C4-2B (cell line): ENCODE measurements around the gene FOXD2.

Source experiments
- H3K27ac ChIP-seq: fragments of 450-650 bp; 2 replicates; pipeline ENCODE4 v1.5.1; 2017
- ZFX ChIP-seq: fragments of 450-650 bp; IDR thresholded peaks from 2 replicates; pipeline ENCODE4 v1.6.1; 2017
- TF ChIP-seq, protein P1 (sequence below): fragments of 450-650 bp; conservative IDR thresholded peaks from 2 replicates; pipeline ENCODE4 v1.5.1; 2017; ENCODE audit warnings: mild to moderate bottlenecking

The FOXD2 gene

DNA sequence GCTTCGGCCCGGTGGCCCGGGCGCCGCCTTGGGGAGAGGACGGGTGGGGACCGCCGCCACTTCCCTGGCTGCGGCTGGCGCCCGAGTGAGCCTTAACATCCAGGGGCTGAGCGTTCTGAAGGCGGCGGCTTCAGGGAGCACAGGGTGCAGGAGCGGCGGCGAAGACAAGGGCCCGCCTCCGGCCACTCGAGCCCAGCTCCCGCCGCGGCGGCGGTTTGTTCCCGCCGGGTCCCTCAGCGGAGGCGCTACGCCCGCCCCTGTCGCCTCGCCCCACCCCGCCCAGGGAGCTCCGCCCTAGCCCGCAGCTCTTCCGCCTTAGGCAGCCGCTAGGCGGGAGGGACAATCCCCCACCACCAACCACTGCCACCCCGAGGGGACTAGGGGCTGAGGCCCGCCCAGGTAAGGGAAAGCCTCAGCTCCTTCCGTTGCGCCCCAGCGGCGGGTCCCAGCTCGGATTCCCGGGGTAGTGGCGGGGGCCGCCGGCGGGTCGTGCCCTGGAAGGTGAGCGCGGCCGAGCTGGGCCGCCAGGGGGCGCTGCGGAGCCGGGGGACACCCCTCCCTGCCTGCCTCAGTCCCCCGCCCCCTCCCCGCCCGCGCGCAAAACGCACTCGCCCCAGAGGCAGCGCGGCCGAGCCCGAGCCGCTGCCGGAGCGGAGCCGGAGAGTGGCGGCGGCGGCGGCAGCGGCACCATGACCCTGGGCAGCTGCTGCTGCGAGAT, at the start of gene FOXD2:
Gene FOXD2 (plus strand): TSS at position 598 of the 718 bp plus-strand sequence. CDS start 92 bp downstream, at position 690.
- H3K27ac ChIP-seq, result peak within 1 kb of the TSS; percentile 73
- peak; percentile 74; the same call in 1 of the 2 replicates for TF ChIP-seq ZFX
- TF ChIP-seq, protein P1, sequence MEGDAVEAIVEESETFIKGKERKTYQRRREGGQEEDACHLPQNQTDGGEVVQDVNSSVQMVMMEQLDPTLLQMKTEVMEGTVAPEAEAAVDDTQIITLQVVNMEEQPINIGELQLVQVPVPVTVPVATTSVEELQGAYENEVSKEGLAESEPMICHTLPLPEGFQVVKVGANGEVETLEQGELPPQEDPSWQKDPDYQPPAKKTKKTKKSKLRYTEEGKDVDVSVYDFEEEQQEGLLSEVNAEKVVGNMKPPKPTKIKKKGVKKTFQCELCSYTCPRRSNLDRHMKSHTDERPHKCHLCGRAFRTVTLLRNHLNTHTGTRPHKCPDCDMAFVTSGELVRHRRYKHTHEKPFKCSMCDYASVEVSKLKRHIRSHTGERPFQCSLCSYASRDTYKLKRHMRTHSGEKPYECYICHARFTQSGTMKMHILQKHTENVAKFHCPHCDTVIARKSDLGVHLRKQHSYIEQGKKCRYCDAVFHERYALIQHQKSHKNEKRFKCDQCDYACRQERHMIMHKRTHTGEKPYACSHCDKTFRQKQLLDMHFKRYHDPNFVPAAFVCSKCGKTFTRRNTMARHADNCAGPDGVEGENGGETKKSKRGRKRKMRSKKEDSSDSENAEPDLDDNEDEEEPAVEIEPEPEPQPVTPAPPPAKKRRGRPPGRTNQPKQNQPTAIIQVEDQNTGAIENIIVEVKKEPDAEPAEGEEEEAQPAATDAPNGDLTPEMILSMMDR, result peak; percentile 98

DNA sequence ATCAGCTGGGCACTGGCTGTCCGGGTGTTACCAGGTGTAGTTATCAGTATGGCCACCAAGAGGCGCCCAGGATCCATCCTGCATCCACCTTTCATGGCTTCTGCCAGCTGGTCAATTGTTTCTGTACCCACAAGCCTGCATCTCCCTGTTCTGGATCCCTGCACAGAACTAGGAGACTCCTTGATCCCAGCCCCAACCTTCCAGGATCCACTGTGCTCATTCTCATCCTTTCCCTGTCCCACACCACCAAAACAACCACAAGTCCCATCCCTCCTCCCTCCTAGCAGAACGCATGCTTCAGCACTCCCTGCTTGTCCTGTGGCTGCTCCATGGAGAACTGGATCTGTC, 49.0 kb upstream of the FOXD2 start:
- H3K27ac ChIP-seq, result no peak overlapping the region
- TF ChIP-seq, protein P1, result peak; percentile 91
- no peak for TF ChIP-seq ZFX

DNA sequence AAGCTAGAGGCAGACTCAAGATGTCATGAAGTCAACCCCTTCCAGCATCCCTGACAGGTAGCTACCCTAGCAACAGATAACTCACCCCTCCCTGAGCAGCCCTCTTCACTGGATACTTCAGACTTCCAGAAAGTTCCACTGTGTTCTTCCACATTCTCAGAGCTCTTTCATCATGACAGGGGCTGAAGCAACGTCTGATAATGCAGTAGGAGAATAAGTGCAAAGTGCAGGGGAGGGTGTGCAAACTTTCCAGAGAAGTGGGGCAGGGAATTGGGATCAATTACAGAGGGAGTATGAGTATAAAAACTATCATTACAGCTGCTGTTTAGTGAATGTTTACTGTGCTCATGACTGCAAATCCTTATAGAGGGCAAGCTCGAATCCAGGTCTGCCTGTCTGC, 48.1 kb upstream of the FOXD2 start:
- TF ChIP-seq, protein P1, result no peak
- TF ChIP-seq ZFX, result no peak
- no peak overlapping the region for H3K27ac ChIP-seq

DNA sequence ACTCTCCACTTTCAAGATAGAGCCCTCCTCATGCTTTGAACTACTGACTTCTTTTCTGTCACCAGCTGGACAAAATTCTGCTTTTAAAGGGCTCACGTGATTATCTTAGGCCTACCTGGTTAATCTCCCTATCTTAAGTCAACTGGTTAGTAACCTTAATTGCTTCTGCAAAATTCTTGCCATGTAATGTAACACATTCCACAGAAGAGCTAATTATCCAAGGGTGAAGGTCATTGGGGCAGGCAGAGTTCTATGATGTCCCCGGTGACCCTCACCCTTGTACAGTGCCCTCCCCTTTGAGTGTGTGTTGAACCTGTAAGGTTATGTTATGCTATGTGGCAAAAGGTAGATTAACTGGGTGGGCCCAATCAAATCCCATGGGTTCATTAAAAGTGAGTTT, 47.0 kb upstream of the FOXD2 start:
- TF ChIP-seq, protein P1, result no peak
- TF ChIP-seq ZFX, result no peak
- no peak overlapping the region for H3K27ac ChIP-seq

DNA sequence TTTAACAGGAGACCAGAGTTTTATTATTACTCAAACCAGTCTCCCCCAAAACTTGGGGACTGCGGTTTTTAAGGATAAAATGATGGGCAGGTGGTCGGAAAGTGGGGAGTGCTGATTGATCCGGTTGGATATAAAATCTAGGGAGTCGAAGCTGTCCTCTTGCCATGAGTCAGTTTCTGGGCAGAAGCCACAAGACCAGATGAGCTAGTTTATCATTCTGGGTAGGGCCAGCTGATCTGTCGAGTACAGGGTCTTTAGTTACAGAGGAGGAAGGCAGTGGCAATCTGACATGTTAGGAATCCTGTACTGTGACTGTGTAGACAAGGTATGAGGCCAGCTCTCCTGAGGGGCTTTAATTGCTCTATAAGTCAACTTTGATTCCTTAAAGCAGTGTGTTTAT, 44.7 kb upstream of the FOXD2 start:
- TF ChIP-seq, protein P1, result no peak
- no peak for TF ChIP-seq ZFX
- no peak overlapping the region for H3K27ac ChIP-seq

DNA sequence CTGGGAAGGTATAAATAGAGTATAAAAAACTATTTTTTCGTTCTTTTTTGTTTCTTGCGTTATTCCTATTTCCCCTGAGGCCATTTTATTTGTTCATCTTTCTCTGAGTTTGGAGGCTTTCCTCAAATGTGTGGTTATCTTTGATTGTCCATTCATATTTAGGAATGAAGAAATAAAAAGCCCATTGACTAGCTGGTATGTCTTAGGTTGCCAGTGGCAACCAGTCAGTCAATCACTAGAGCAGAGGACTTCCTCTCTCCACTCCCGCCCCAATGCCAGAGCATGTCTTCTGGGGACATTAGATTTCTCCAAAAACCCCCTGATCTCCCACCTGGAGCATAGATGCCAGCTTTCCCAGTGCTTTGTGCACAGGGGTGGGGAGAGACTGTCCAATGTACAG, 42.4 kb upstream of the FOXD2 start:
- TF ChIP-seq ZFX, result no peak
- TF ChIP-seq, protein P1, result no peak

DNA sequence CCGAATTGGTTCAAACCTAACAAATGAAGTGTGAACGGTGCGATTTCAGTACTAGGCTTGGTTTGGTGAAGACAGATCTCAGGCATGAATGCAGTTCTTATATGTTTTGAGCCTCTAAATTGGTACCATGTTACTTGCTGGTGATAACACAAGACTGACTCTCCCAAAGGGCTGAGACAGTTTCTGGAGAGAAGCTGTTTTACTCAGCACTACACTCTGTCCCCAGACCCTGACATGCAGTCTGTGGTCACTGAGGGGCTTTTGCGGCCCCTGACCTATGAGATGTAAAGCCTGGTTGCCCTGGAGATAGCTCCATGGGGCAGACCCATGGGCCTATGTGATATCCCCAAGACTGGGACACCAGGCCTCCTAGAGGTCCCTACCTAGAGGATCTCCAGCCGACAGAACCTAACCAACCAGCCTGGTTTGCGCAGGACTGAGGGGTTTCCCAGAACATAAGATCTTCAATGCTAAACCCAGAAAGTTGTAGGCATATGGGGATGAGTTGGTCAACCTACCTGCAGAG, 41.1 kb upstream of the FOXD2 start:
- H3K27ac ChIP-seq, result no peak overlapping the region
- TF ChIP-seq, protein P1, result no peak
- TF ChIP-seq ZFX, result no peak

More for the DNA sequence above, 42.4 kb upstream of the FOXD2 start:
- H3K27ac ChIP-seq, result no peak overlapping the region
